ENCODE results near the gene KCTD10.

DNA sequence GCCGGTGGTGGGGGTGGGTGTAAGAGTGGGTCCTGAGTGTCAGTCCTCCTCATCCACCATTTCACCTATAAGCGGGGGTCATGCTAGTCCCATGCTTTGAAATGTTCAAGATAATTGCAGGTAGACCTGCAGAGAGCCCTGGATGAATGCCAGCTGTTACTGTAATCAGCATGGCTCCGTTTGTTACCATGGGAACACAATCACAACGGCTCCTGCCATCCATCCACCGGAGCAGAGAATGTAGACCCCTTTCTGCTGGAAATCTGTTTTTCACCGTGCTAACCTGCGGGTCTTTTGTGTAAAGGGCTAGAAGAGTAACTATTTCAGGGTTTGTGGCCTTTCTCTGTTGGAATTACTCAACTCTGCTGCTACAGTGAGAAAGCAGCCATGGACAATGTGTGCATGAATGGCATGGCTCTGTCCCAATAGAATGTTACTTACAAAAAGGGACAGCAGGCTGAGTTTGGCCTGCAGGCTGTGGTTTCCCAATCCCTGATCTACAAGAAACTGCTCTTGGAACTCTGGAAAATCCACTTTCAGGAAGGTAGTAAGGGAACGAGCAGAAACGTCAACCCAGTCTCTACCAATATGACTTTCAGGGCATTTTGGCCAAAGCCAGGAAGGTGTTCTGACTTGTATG lies 36.1 kb downstream of the KCTD10 start:
- TF ChIP-seq, protein P1, sequence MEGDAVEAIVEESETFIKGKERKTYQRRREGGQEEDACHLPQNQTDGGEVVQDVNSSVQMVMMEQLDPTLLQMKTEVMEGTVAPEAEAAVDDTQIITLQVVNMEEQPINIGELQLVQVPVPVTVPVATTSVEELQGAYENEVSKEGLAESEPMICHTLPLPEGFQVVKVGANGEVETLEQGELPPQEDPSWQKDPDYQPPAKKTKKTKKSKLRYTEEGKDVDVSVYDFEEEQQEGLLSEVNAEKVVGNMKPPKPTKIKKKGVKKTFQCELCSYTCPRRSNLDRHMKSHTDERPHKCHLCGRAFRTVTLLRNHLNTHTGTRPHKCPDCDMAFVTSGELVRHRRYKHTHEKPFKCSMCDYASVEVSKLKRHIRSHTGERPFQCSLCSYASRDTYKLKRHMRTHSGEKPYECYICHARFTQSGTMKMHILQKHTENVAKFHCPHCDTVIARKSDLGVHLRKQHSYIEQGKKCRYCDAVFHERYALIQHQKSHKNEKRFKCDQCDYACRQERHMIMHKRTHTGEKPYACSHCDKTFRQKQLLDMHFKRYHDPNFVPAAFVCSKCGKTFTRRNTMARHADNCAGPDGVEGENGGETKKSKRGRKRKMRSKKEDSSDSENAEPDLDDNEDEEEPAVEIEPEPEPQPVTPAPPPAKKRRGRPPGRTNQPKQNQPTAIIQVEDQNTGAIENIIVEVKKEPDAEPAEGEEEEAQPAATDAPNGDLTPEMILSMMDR (IDR thresholded peaks at IDR 0.05; ENCODE audit: low read length): no peak
- TF ChIP-seq EZH2 (IDR thresholded peaks at IDR 0.05; ENCODE audit: borderline replicate concordance, low read length): no peak

Data from OCI-LY1 (cell line).